GM13976 (cell line): Measurements from ENCODE around the gene ABLIM3.

Experiments
- DNase-seq: peaks from one replicate; pipeline ENCODE4 v3.0.0; 2012; ENCODE audit warnings: low spot score
- CTCF ChIP-seq: IDR thresholded peaks from 2 replicates; pipeline ENCODE4 v1.5.1; 2012; ENCODE audit warnings: borderline replicate concordance, mild to moderate bottlenecking; ENCODE audit not compliant: insufficient read depth; ENCODE audit errors: extremely low read depth, missing control alignments, control extremely low read depth
- in situ Hi-C: fragments of 300-500 bp; cut with MboI; formaldehyde crosslinking; loops from one replicate; pipeline ENCODE4 v1.12.0; 2022; ENCODE audit warnings: low sequenced_read_pairs, mixed read lengths, inconsistent platforms; ENCODE audit not compliant: unreplicated experiment

ABLIM3 gene

GRCh38 chr5:149219584-149219983 is 78.3 kb downstream of the ABLIM3 start:
- in situ Hi-C loops, result no loop called here
- no peak for TF ChIP-seq CTCF
- DNase-seq, result no peak

- no peak for TF ChIP-seq CTCF
- no peak for DNase-seq
- in situ Hi-C loops, result no loop called here
Measured at GRCh38 chr5:149220750-149221149, 79.5 kb downstream of the ABLIM3 start.

GRCh38 chr5:149221326-149221725 is 80.0 kb downstream of the ABLIM3 start:
- DNase-seq, result no peak
- in situ Hi-C loops, result no loop called here
- no peak for TF ChIP-seq CTCF

- no peak for TF ChIP-seq CTCF
- no peak for DNase-seq
- in situ Hi-C loops, result no loop called here
Measured at GRCh38 chr5:149221731-149222342, 80.5 kb downstream of the ABLIM3 start.

GRCh38 chr5:149223081-149223848 is 82.0 kb downstream of the ABLIM3 start:
- in situ Hi-C loops, result no loop called here
- no peak for TF ChIP-seq CTCF
- no peak for DNase-seq

GRCh38 chr5:149224282-149224681 is 83.0 kb downstream of the ABLIM3 start:
- DNase-seq, result no peak
- in situ Hi-C loops, result no loop called here
- no peak for TF ChIP-seq CTCF
